PC-3 (cell line): ENCODE results near the gene CTCFL. TPM values are rescaled to one million over a fixed set of nuclear protein-coding genes. Genes with fewer than 3 reads are reported as not detected.

Experiments
- ATAC-seq: fragments of 200-7000 bp; cut with Tn5 transposase; 2 replicates; pipeline ENCODE4 v1.9.1; 2020; ENCODE audit warnings: mild to moderate bottlenecking, moderate library complexity
- BruUV-seq: library from RNA; stranded (reverse); fragments of 400-500 nt; replicated peaks from 2 replicates; lab custom pipeline; 2021; lab: Mats Ljungman, UMichigan
- CTCF ChIA-PET: fragments of 300-600 bp; sonication (Branson Sonifier 250); formaldehyde crosslinking; loops from one replicate; lab custom pipeline; 2022; ENCODE audit warnings: antibody characterized with exemption; lab: Charles Lee
- POLR2A ChIA-PET: fragments of 300-600 bp; sonication (Branson Sonifier 250); formaldehyde crosslinking; loops from one replicate; lab custom pipeline; 2022; ENCODE audit warnings: antibody characterized with exemption; ENCODE audit not compliant: unreplicated experiment; lab: Charles Lee
- DNase-seq: peaks from one replicate; pipeline ENCODE4 v3.0.0-alpha.2; 2015
- H2AFZ ChIP-seq: fragments of 300-600 bp; sonication (generic); 2 replicates; pipeline ENCODE4 v1.6.0; 2016; ENCODE audit warnings: antibody characterized with exemption, low read length
- H3F3A ChIP-seq: fragments of 300-600 bp; sonication (generic); one replicate; pipeline ENCODE4 v1.6.0; 2017; ENCODE audit warnings: antibody characterized with exemption, low read length, control low read depth, mild to moderate bottlenecking; ENCODE audit not compliant: unreplicated experiment
- H3K27ac ChIP-seq: fragments of 300-600 bp; sonication (generic); 2 replicates; pipeline ENCODE4 v1.5.1; 2016; ENCODE audit warnings: mild to moderate bottlenecking, low read length
- H3K27me3 ChIP-seq: fragments of 300-600 bp; sonication (generic); 2 replicates; pipeline ENCODE4 v1.6.1; 2016; ENCODE audit warnings: low read length, mixed read lengths
- H3K36me3 ChIP-seq: fragments of 300-600 bp; sonication (generic); 2 replicates; pipeline ENCODE4 v1.6.1; 2016; ENCODE audit warnings: low read depth, mixed run types, low read length, mixed read lengths
- H3K4me1 ChIP-seq: fragments of 300-600 bp; sonication (generic); 2 replicates; pipeline ENCODE4 v1.5.1; 2016; ENCODE audit warnings: low read length; ENCODE audit not compliant: insufficient read depth
- H3K4me2 ChIP-seq: fragments of 300-600 bp; sonication (generic); 2 replicates; pipeline ENCODE4 v1.6.0; 2016; ENCODE audit warnings: low read length
- H3K4me3 ChIP-seq: fragments of 300-600 bp; sonication (generic); 2 replicates; pipeline ENCODE4 v1.5.1; 2016; ENCODE audit warnings: mild to moderate bottlenecking, low read length, mixed read lengths
- H3K79me2 ChIP-seq: fragments of 300-600 bp; sonication (generic); 2 replicates; pipeline ENCODE4 v1.6.1; 2017; ENCODE audit warnings: low read length, mixed read lengths
- H3K9ac ChIP-seq: fragments of 300-600 bp; sonication (generic); 2 replicates; pipeline ENCODE4 v1.6.0; 2016; ENCODE audit warnings: mild to moderate bottlenecking, low read length
- H3K9me2 ChIP-seq: fragments of 300-600 bp; sonication (generic); replicated peaks from 2 replicates; pipeline ENCODE4 v1.6.1; 2016; ENCODE audit warnings: mixed run types, low read length, mixed read lengths
- H3K9me3 ChIP-seq: fragments of 300-600 bp; sonication (generic); 2 replicates; pipeline ENCODE4 v1.6.1; 2016; ENCODE audit warnings: low read length, mixed read lengths
- H4K20me1 ChIP-seq: fragments of 300-600 bp; sonication (generic); 2 replicates; pipeline ENCODE4 v1.6.1; 2016; ENCODE audit warnings: low read length, mixed read lengths
- CTCF ChIP-seq: fragments of 300-600 bp; sonication (generic); conservative IDR thresholded peaks from 2 replicates; pipeline ENCODE4 v1.5.1; 2017; ENCODE audit warnings: antibody characterized with exemption, low read depth, mild to moderate bottlenecking, low read length
- EZH2 ChIP-seq: fragments of 300-600 bp; sonication (generic); IDR thresholded peaks from one replicate; pipeline ENCODE4 v1.6.1; 2017; ENCODE audit warnings: antibody characterized with exemption, mild to moderate bottlenecking, low read length; ENCODE audit not compliant: unreplicated experiment
- EZH2phosphoT487 ChIP-seq: fragments of 300-600 bp; sonication (generic); IDR thresholded peaks from 2 replicates; pipeline ENCODE4 v1.6.1; 2018; ENCODE audit warnings: mild to moderate bottlenecking, antibody characterized with exemption, low read length, borderline replicate concordance
- intact Hi-C: fragments of 100-400 bp; cut with micrococcal nuclease; formaldehyde crosslinking; loops from 2 replicates; pipeline ENCODE4 v1.9.0; 2023
- total RNA-seq: library from RNA; depleted of rRNA; stranded (reverse); fragments of >200 nt; gene quantifications from 2 replicates; pipeline ENCODE4 v1.2.3, GENCODE V29; 2014

The CTCFL gene
- total RNA-seq, 1 experiment from 2014 or later: not detected

DNA sequence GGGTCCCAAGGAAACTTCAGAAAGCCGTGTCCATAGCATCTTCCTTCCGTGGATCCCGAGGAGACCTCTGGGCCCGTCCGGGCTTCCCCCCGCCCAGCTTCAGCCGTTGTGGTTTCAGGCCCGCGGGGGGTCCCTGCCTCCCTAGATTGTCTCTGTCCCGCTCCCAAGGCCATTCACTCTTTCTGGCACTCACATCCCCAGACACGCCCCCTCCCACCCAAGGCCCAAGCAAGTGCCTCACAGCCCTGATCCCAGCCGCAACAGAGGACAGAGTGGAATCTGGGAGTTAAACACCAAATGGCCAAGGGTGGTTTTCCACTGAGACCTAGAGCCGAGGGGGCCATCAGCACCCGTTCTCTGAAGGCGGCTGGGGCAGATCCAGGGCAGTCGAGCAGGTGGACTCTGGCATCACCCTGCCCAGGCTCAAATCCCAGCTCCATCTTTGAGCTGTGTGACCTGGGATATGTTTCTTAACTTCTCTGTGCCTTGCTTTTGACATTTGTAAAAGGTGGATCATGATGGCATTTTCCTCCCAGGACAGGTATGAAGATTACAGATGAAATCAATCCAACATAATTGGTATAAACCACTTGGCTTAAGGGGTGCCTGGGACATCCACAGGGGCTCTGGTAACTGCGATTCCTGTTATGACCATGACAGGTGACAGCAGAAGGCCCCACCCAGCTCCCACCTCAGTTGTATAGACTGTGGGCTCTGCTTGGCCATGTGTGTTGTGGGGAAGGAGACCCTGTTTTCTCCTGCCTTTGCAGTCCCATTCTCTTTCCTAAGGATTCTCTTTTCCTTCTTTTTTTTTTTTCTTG lies 48.1 kb downstream of the CTCFL start:
- Histone ChIP-seq H3K9ac (no peak overlapping the region), H3K9me2 (no peaks in the 10 kb centered on the region), H3K4me3 (no peak overlapping the region), H3K4me1 (no peaks in the 10 kb centered on the region), H3K79me2 (no peaks in the 10 kb centered on the region), H4K20me1 (no peaks in the 10 kb centered on the region), H2AFZ (no peak overlapping the region), H3K36me3 (no peaks in the 10 kb centered on the region), H3K9me3 (no peaks in the 10 kb centered on the region), H3K27ac (no peak overlapping the region), H3K4me2 (no peak overlapping the region), H3K27me3 (peaks cover 38% of the 10 kb centered on the region), H3F3A (no peaks in the 10 kb centered on the region)
- DNase-seq (no peak), ATAC-seq (no peak)
- TF ChIP-seq CTCF: no peak
- TF ChIP-seq EZH2: no peak
- TF ChIP-seq EZH2phosphoT487: no peak
- ChIA-PET POLR2A (interaction anchor here (0.6 kb wide), 1 partner anchor 86 kb away, joined by 5 read pairs; the partner anchor contains the start of gene RBM38), CTCF (no interaction called here)
- intact Hi-C loops: no loop called here
- BruUV-seq: no TSS peak

- intact Hi-C loops: no loop called here
- Histone ChIP-seq H3K36me3 (no peaks in the 10 kb centered on the region), H4K20me1 (no peaks in the 10 kb centered on the region), H3K27me3 (peaks cover 41% of the 10 kb centered on the region), H3K4me1 (no peaks in the 10 kb centered on the region), H3K4me2 (no peak overlapping the region), H3K9me3 (no peaks in the 10 kb centered on the region), H3F3A (no peaks in the 10 kb centered on the region), H2AFZ (no peak overlapping the region), H3K4me3 (no peak overlapping the region), H3K9me2 (no peaks in the 10 kb centered on the region), H3K27ac (no peak overlapping the region), H3K9ac (no peak overlapping the region), H3K79me2 (no peaks in the 10 kb centered on the region)
- no TSS peak for BruUV-seq
- ChIA-PET CTCF (no interaction called here), POLR2A (no interaction called here)
- ATAC-seq (no peak), DNase-seq (no peak)
- no peak for TF ChIP-seq EZH2phosphoT487
- no peak for TF ChIP-seq CTCF
- TF ChIP-seq EZH2: no peak
Observed at GRCh38 chr20:57476084-57476526, 48.8 kb downstream of the CTCFL start.

DNA sequence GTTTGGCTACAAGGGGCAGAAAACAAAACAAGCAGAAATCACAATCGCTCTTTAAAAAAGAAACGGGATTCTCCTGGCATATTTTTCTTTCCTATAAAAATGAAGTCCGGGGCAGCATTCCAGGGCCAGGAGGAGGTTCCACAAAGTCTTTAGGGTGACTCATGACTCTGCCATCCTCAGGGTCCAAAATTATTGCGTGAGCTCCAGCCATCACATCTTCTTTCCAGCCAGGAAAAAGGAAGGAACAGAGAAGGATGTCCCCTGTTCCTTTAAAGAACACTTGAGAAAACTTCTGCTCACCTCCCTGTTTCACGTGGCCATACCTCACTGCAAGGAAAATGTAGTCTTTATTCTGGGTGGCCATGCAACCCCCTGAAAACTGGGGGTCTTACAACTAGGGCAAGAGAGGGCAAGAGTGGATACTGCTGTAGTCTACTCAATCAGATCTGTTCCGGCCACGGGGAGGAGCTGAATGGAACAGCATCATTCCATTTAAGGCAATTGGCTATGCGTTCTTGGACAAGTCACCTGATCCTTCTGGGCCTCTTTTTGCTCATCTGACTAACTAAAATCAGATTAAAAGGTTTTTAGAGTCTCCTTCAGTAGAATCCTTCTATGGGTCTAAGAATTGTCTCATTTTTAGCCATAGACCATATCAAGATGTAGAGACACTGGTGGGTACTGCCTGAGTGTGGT lies 49.4 kb downstream of the CTCFL start:
- no peaks in the 10 kb centered on the region for H3K36me3 ChIP-seq
- no peaks in the 10 kb centered on the region for H3K4me1 ChIP-seq
- DNase-seq (no peak), ATAC-seq (no peak)
- ChIA-PET CTCF (no interaction called here), POLR2A (no interaction called here)
- H3K4me2 ChIP-seq: no peak overlapping the region
- peaks cover 47% of the 10 kb centered on the region for H3K27me3 ChIP-seq
- H3K9ac ChIP-seq: no peak overlapping the region
- no peaks in the 10 kb centered on the region for H3K9me3 ChIP-seq
- intact Hi-C loops: no loop called here
- no peak overlapping the region for H2AFZ ChIP-seq
- H3F3A ChIP-seq: no peaks in the 10 kb centered on the region
- TF ChIP-seq EZH2 (no peak), CTCF (no peak), EZH2phosphoT487 (no peak)
- H3K79me2 ChIP-seq: no peaks in the 10 kb centered on the region
- H3K27ac ChIP-seq: no peak overlapping the region
- no peaks in the 10 kb centered on the region for H3K9me2 ChIP-seq
- no peaks in the 10 kb centered on the region for H4K20me1 ChIP-seq
- no peak overlapping the region for H3K4me3 ChIP-seq
- BruUV-seq: no TSS peak
